Sigmoid colon (tissue), 7 donors: Measurements from ENCODE around the gene CAPN2. TPM values are rescaled to one million over a fixed set of nuclear protein-coding genes. Genes with fewer than 3 reads are reported as not detected.
A peak's percentile ranks its signal among the peaks of the same experiment; 100 is the strongest.

Source experiments
- DNase-seq: peaks from one replicate; pipeline ENCODE4 v3.0.0-alpha.2; 2019
- H3K27ac ChIP-seq, 4 donors: fragments of 200-600 bp; sonication (generic); one replicate each; pipeline ENCODE4 v1.5.1; 2016 to 2019; ENCODE audit warnings: mild to moderate bottlenecking in 1 of 4
- H3K27me3 ChIP-seq, 3 donors: fragments of 200-600 bp; sonication (generic); one replicate each; pipeline ENCODE4 v1.5.1; 2019; ENCODE audit warnings: mild to moderate bottlenecking in 1 of 3
- H3K36me3 ChIP-seq, 4 donors: fragments of 200-600 bp; sonication (generic); one replicate each; pipeline ENCODE4 v1.5.1; 2016 to 2019
- H3K4me1 ChIP-seq, 4 donors: fragments of 200-600 bp; sonication (generic); one replicate each; pipeline ENCODE4 v1.5.1; 2017 to 2019
- H3K4me3 ChIP-seq, 4 donors: fragments of 200-600 bp; sonication (generic); one replicate each; pipeline ENCODE4 v1.5.1; 2017 to 2019; ENCODE audit warnings: mild to moderate bottlenecking in 2 of 4, moderate library complexity in 1 of 4
- H3K9me3 ChIP-seq, 4 donors: fragments of 200-600 bp in 3 of 4; sonication (generic) in 3 of 4; one replicate each; pipeline versions ENCODE4 v1.5.1 to v1.6.1; 2013 to 2019
- EP300 ChIP-seq, 4 donors: sonication (generic); formaldehyde crosslinking; IDR thresholded peaks; one replicate each; pipeline ENCODE4 v1.6.1; 2017; ENCODE audit warnings: antibody characterized with exemption in 4 of 4
- POLR2A ChIP-seq, 2 donors: fragments of 450-650 bp; IDR thresholded peaks; one replicate each; pipeline ENCODE4 v1.6.1; 2016; ENCODE audit warnings: antibody characterized with exemption in 2 of 2, mild to moderate bottlenecking in 2 of 2, moderate library complexity in 2 of 2
- POLR2AphosphoS5 ChIP-seq, 4 donors: sonication (generic); formaldehyde crosslinking; IDR thresholded peaks; one replicate each; pipeline ENCODE4 v1.6.1; 2017; ENCODE audit warnings: antibody characterized with exemption in 4 of 4
- WGBS, 2 donors: extraction: QIAGEN DNeasy Blood & Tissue Kit; methylation state at CpG; one replicate each; pipeline ENCODE4 v1.1.7; 2013; 5-methylcytosine and 5-hydroxymethylcytosine counted together
- intact Hi-C: fragments of 100-400 bp; cut with DNase I; formaldehyde crosslinking; loops from one replicate; pipeline ENCODE4 v1.15.1; 2023
- polyA plus RNA-seq, 3 donors: library from polyadenylated mRNA; stranded (reverse); fragments of 200-250 nt; gene quantifications; one replicate each; pipeline ENCODE4 v1.2.3, GENCODE V29; 2013
- total RNA-seq, 4 donors: library from RNA; depleted of rRNA; stranded (reverse); fragments of >200 nt; gene quantifications; one replicate each; pipeline ENCODE4 v1.1.0, GENCODE V29; 2016
- TF ChIP-seq, protein P1 (sequence below), 4 experiments: fragments of 450-650 bp in 3 of 4; fragments of 200-600 bp in 1 of 4; IDR thresholded peaks; one replicate each; pipeline ENCODE4 v1.5.1; 2016 to 2019; ENCODE audit warnings: antibody characterized with exemption in 4 of 4, mild to moderate bottlenecking in 3 of 4, moderate library complexity in 2 of 4
- donor health status: healthy with polysubstance abuse.
- donor health status: Bipolar disorder and iron deficiency.
- donor health status: healthy.

Gene CAPN2
- total and polyA plus RNA-seq, 7 donors = 67.3 to 266 (median 135) TPM

DNA sequence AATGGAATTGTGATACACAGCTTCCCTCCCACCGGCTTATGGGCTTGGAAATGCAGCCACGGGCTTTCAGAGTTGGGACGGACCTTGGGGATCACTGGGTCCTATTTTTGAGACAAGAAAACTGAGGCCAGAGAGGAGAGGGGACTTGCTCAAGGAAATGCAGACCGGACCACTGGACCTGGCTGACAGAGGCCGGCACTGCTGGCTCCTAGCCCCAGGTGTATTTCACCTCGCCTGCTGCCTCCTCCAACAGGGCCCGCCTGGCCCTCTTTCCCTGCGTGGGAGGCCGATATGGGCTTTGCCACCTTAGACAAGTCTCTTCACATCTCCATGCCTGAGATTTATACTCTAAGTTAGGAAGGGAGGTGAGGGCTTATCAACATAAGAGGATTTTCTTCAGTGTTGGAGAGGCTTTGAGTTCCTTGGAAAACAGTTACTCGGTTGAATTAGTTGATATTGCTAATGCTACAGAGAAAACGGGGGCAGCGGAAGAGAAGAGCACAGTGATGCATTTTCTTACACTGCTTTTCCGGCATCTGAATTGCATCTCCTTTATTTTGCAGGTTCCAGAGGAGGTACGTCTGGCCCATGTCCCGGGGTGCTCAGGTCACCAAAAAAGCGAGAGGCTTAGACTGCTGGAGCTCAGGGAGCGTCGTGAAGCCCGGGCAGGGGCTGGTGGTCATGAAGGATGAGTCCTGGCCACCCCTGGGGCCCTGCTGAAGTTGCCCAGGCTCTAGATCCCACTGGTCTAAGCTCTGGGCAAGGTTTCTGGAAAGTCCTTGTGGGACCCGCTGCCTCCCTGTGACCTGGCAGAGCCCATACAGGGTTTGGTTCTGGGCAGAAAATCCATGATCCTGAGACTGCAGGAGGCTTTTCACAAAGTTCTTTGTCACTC lies 44.7 kb downstream of the CAPN2 start:
- intact Hi-C loops = no loop called here
- TF ChIP-seq POLR2A (IDR thresholded peaks at IDR 0.05) (no peak), POLR2AphosphoS5 (IDR thresholded peaks at IDR 0.05) (no peak), EP300 (IDR thresholded peaks at IDR 0.05) (no peak)
- TF ChIP-seq, protein P1, sequence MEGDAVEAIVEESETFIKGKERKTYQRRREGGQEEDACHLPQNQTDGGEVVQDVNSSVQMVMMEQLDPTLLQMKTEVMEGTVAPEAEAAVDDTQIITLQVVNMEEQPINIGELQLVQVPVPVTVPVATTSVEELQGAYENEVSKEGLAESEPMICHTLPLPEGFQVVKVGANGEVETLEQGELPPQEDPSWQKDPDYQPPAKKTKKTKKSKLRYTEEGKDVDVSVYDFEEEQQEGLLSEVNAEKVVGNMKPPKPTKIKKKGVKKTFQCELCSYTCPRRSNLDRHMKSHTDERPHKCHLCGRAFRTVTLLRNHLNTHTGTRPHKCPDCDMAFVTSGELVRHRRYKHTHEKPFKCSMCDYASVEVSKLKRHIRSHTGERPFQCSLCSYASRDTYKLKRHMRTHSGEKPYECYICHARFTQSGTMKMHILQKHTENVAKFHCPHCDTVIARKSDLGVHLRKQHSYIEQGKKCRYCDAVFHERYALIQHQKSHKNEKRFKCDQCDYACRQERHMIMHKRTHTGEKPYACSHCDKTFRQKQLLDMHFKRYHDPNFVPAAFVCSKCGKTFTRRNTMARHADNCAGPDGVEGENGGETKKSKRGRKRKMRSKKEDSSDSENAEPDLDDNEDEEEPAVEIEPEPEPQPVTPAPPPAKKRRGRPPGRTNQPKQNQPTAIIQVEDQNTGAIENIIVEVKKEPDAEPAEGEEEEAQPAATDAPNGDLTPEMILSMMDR (IDR thresholded peaks at IDR 0.05) = no peak
- Histone ChIP-seq H3K4me3 (no peak overlapping the region), H3K27ac (no peak overlapping the region), H3K9me3 (no peaks in the 10 kb centered on the region), H3K27me3 (no peaks in the 10 kb centered on the region), H3K4me1 (no peaks in the 10 kb centered on the region), H3K36me3 (peaks cover 23 to 100% (median 67%) of the 10 kb centered on the region in 4 donors)
- DNase-seq = no peak
- 96 to 97% methylated on average over 20 of the region's 20 CpGs for WGBS, 2 donors

DNA sequence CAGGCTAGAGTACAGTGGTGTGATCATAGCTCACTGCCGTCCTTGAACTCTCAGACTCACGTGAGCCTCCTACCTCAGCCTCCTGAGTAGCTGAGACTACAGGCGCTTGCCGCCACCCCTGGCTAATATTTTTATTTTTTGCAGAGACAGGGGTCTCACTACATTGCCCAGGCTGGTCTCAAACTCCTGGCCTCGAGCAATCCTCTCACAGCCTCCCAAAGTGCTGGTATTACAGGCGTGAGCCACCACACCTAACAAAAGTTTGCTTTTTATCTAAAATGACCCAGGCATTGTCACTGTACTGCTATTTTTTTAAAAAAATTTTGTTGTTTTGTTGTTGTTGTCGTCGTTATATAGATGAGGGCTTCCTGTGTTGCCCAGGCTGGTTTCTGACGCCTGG lies 46.4 kb downstream of the CAPN2 start:
- no peak overlapping the region for H3K4me3 ChIP-seq
- intact Hi-C loops = no loop called here
- WGBS, 2 donors = 95 to 97% methylated on average over 9 of the region's 9 CpGs
- H3K9me3 ChIP-seq = no peaks in the 10 kb centered on the region
- H3K4me1 ChIP-seq = no peaks in the 10 kb centered on the region
- H3K27me3 ChIP-seq = no peaks in the 10 kb centered on the region
- no peak for TF ChIP-seq EP300 (IDR thresholded peaks at IDR 0.05)
- TF ChIP-seq POLR2A (IDR thresholded peaks at IDR 0.05) = no peak
- no peak for TF ChIP-seq POLR2AphosphoS5 (IDR thresholded peaks at IDR 0.05)
- TF ChIP-seq, protein P1 (IDR thresholded peaks at IDR 0.05) = no peak
- DNase-seq = no peak
- H3K36me3 ChIP-seq = peaks cover 15 to 100% (median 66%) of the 10 kb centered on the region in 4 donors
- H3K27ac ChIP-seq = no peak overlapping the region

DNA sequence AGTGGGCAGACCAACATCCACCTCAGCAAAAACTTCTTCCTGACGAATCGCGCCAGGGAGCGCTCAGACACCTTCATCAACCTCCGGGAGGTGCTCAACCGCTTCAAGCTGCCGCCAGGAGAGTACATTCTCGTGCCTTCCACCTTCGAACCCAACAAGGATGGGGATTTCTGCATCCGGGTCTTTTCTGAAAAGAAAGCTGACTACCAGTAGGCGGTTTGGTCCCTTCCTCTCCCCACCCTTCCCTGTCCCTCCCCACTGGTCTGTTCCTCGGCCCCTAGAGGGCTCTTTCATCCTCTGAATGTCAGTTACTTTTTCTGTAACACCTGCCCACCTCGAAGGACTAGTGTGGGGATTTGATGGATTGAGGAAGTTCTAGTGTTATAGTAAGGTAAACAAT lies 46.9 kb downstream of the CAPN2 start:
- no peak overlapping the region for H3K27ac ChIP-seq
- no peaks in the 10 kb centered on the region for H3K9me3 ChIP-seq
- H3K27me3 ChIP-seq = no peaks in the 10 kb centered on the region
- no peak for DNase-seq
- intact Hi-C loops = no loop called here
- H3K4me3 ChIP-seq = no peak overlapping the region
- WGBS, 2 donors = 87 to 89% methylated on average over 13 of the region's 13 CpGs
- peaks cover 18 to 100% (median 66%) of the 10 kb centered on the region in 4 donors for H3K36me3 ChIP-seq
- no peaks in the 10 kb centered on the region for H3K4me1 ChIP-seq
- TF ChIP-seq POLR2A (IDR thresholded peaks at IDR 0.05) = no peak
- TF ChIP-seq, protein P1 (IDR thresholded peaks at IDR 0.05) = no peak
- TF ChIP-seq POLR2AphosphoS5 (IDR thresholded peaks at IDR 0.05) = no peak
- TF ChIP-seq EP300 (IDR thresholded peaks at IDR 0.05) = no peak

DNA sequence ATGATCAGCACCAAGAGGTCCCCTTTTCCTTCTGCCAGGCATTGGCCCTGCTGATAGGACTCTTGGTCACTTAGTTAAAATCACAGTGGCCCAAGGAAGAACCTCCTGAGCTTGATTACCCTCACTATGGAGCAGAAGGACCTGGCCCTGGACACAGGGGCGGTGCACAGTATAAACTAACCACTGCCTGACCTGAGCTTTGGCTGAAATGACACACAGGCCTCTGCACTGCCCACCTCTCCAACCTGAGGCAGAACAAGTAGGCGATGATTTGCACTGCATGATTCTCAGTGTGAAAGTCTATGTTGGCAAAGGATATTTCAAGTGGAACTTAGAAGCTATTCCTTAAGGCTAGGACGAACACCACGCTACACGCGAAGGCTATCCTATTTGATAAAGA lies 48.5 kb downstream of the CAPN2 start:
- Histone ChIP-seq H3K4me3 (no peak overlapping the region), H3K9me3 (no peaks in the 10 kb centered on the region), H3K4me1 (no peaks in the 10 kb centered on the region), H3K36me3 (peaks cover 15 to 100% (median 63%) of the 10 kb centered on the region in 4 donors), H3K27ac (no peak overlapping the region), H3K27me3 (no peaks in the 10 kb centered on the region)
- DNase-seq = peak; percentile 3
- 93 to 94% methylated on average over 6 of the region's 6 CpGs for WGBS, 2 donors
- intact Hi-C loops = no loop called here
- TF ChIP-seq, protein P1 (IDR thresholded peaks at IDR 0.05) = no peak
- TF ChIP-seq POLR2AphosphoS5 (IDR thresholded peaks at IDR 0.05) (no peak), EP300 (IDR thresholded peaks at IDR 0.05) (no peak), POLR2A (IDR thresholded peaks at IDR 0.05) (no peak)
